ENCODE measurements around the gene RASA2.

Gene RASA2

DNA sequence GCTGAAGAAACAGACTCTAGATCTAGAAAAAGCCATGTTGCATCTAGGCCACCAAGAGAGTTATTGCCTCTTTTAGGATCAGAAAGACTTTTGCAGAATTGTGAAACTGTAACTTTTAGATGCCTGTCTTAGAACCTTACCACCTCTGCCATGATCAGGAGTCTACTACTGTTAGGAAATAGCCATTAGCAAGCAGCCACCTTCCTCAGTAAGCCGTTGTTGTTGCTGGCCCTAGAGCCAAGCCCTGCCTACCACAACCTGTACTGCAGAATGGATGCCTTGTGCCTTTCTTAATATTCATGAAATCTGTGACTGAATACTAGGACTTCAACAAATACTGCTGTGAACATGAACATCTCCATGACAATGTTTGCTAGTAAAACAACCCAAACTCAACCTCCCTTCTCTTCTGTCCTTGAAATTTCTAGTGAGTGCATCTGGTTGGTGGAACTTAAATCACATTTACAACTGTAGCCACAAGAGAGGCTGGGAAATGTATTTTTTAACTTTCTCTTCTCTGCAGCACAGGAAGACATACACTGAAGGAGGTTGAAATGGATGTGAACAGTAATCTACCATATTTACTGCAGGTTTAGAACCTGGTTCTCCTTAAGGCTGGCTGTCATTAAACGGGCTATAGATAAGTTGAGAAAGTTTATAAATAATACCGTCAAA lies 20.7 kb downstream of the RASA2 start:
- Histone ChIP-seq H3K4me3 (ENCODE audit: low read depth, low read length) (no peak overlapping the region), H3K27me3 (replicated peaks) (no peaks in the 10 kb centered on the region), H3K27ac (no peak overlapping the region), H3K36me3 (replicated peaks) (peaks cover 3% of the 10 kb centered on the region)
- TF ChIP-seq, protein P1, sequence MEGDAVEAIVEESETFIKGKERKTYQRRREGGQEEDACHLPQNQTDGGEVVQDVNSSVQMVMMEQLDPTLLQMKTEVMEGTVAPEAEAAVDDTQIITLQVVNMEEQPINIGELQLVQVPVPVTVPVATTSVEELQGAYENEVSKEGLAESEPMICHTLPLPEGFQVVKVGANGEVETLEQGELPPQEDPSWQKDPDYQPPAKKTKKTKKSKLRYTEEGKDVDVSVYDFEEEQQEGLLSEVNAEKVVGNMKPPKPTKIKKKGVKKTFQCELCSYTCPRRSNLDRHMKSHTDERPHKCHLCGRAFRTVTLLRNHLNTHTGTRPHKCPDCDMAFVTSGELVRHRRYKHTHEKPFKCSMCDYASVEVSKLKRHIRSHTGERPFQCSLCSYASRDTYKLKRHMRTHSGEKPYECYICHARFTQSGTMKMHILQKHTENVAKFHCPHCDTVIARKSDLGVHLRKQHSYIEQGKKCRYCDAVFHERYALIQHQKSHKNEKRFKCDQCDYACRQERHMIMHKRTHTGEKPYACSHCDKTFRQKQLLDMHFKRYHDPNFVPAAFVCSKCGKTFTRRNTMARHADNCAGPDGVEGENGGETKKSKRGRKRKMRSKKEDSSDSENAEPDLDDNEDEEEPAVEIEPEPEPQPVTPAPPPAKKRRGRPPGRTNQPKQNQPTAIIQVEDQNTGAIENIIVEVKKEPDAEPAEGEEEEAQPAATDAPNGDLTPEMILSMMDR (IDR thresholded peaks at IDR 0.05; ENCODE audit: low read depth, low read length, missing control alignments) = no peak
- in situ Hi-C loops (cut with HindIII; ENCODE audit: low pct_ligation_motif_present, low sequenced_read_pairs) = no loop called here
- no peak for DNase-seq

DNA sequence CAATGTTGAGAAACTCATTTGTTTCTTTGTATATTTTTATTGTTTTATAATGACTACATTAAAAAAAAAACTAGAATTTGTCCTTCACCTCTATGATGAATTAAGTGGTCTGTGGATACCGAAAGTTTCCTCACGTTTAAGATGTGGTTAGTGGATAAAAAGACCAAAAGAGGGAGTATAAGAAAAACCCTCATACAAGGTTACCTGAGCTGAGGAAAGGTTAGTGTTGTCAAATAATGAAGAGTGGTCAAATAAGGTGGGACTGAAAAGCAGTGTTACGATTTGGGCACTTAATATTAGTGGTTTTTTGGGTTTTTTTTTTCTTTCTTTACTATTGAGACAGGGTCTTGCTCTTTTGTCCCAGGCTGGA lies 21.2 kb downstream of the RASA2 start:
- H3K36me3 ChIP-seq (replicated peaks) = peaks cover 5% of the 10 kb centered on the region
- H3K4me3 ChIP-seq (ENCODE audit: low read depth, low read length) = no peak overlapping the region
- in situ Hi-C loops (cut with HindIII; ENCODE audit: low pct_ligation_motif_present, low sequenced_read_pairs) = no loop called here
- H3K27me3 ChIP-seq (replicated peaks) = no peaks in the 10 kb centered on the region
- no peak overlapping the region for H3K27ac ChIP-seq
- TF ChIP-seq, protein P1 (IDR thresholded peaks at IDR 0.05; ENCODE audit: low read depth, low read length, missing control alignments) = no peak
- DNase-seq = no peak

DNA sequence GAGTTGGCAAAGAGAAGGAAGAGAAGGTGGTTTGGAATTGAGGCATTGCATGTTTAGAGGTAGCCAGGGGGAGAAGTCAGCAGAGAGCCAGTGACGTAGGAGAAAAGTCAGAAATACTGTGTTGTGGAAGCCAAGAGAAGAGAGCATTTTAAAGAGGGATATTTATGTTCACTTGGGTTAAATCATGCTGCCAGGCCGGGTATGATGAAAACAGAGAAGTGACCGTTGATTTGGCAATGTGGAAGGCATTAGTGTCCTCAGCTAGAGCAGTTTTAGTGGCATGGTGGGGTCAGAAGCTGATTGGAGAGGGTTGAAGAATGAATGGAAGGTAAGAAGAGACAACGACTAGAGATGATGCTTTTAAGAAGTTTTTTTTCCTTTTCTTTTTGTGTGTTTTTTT lies 24.5 kb downstream of the RASA2 start:
- no peak for DNase-seq
- in situ Hi-C loops (cut with HindIII; ENCODE audit: low pct_ligation_motif_present, low sequenced_read_pairs) = no loop called here
- TF ChIP-seq, protein P1 (IDR thresholded peaks at IDR 0.05; ENCODE audit: low read depth, low read length, missing control alignments) = no peak
- H3K36me3 ChIP-seq (replicated peaks) = peaks cover 7% of the 10 kb centered on the region
- no peaks in the 10 kb centered on the region for H3K27me3 ChIP-seq (replicated peaks)
- no peak overlapping the region for H3K4me3 ChIP-seq (ENCODE audit: low read depth, low read length)
- no peak overlapping the region for H3K27ac ChIP-seq

DNA sequence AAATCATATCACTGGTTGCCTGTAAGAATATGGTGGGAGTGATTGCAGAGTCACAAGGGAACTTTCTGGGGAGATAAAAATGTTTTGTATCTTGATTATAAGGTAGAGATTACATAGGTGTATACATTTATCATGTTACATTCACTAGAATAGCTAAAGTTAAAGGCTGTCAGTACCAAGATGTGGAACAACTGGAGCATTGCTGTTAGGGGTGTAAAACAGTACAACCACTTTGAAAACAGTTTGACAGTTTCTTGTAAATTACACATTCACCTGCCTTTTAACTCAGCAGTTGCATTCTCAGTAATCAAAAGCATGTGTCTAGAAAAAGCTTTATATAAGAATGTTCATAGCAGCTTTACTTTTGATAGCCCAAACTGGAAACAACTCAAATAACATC lies 27.6 kb downstream of the RASA2 start:
- H3K36me3 ChIP-seq (replicated peaks) = peaks cover 25% of the 10 kb centered on the region
- H3K27ac ChIP-seq = no peak overlapping the region

DNA sequence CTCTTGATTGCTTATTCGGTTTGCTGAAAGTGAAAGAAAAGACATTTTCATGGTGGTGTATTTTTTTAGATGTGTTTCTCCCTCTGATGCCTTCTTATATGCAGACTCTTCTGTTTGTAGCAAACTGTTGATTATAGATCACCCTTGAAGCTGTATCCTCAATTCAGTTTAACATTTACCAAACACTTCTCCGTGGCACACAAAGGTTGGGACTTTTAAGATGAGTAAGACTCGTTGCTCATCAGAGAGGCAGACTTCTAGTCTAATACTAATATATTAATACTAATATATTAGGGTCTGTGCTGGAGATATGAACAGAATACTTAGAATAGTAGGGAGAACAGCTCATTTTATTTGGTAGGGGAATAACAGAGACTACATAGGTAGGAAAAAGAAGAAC lies 32.8 kb downstream of the RASA2 start:
- DNase-seq = no peak
- in situ Hi-C loops (cut with HindIII; ENCODE audit: low pct_ligation_motif_present, low sequenced_read_pairs) = no loop called here
- TF ChIP-seq, protein P1 (IDR thresholded peaks at IDR 0.05; ENCODE audit: low read depth, low read length, missing control alignments) = no peak
- Histone ChIP-seq H3K4me3 (ENCODE audit: low read depth, low read length) (no peak overlapping the region), H3K27ac (no peak overlapping the region), H3K36me3 (replicated peaks) (peaks cover 29% of the 10 kb centered on the region), H3K27me3 (replicated peaks) (no peaks in the 10 kb centered on the region)

More for the DNA sequence above, 27.6 kb downstream of the RASA2 start:
- H3K4me3 ChIP-seq (ENCODE audit: low read depth, low read length) = no peak overlapping the region
- in situ Hi-C loops (cut with HindIII; ENCODE audit: low pct_ligation_motif_present, low sequenced_read_pairs) = no loop called here
- no peak for DNase-seq
- H3K27me3 ChIP-seq (replicated peaks) = no peaks in the 10 kb centered on the region
- TF ChIP-seq, protein P1 (IDR thresholded peaks at IDR 0.05; ENCODE audit: low read depth, low read length, missing control alignments) = no peak

DNA sequence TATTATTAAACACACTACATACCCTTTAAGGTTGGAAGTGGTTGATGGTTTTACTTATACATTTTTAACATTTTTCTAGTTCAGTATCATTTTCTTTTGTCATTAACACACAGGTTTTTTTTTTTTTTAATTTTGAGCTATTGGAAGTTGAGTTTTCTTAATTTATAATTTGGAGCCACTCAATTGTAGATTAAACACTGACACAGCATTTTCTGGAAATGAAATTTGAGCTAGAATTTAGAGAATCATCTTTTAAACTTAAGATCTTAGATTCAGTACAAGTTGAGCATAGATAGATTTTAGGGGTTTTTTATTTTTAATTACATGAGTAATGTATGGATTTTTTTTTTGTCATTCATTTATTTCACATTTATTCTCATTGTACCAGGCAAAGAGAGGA lies 35.0 kb downstream of the RASA2 start:
- peaks cover 21% of the 10 kb centered on the region for H3K36me3 ChIP-seq (replicated peaks)

More for the DNA sequence above, 35.0 kb downstream of the RASA2 start:
- Histone ChIP-seq H3K27me3 (replicated peaks) (no peaks in the 10 kb centered on the region), H3K27ac (no peak overlapping the region), H3K4me3 (ENCODE audit: low read depth, low read length) (no peak overlapping the region)
- DNase-seq = no peak
- TF ChIP-seq, protein P1 (IDR thresholded peaks at IDR 0.05; ENCODE audit: low read depth, low read length, missing control alignments) = no peak
- in situ Hi-C loops (cut with HindIII; ENCODE audit: low pct_ligation_motif_present, low sequenced_read_pairs) = no loop called here
